HG03575 (cell line): ENCODE measurements around the gene ABCG4.
"Not testable (repeated sequence)": the region's sequence is repeated elsewhere in the genome, so short reads cannot be mapped to it uniquely, and the experiment has no call there.

Source experiments
- ATAC-seq: cut with Tn5 transposase; IDR thresholded peaks from one replicate; pipeline ENCODE4 v1.9.1; 2021; ENCODE audit not compliant: unreplicated experiment, insufficient number of reproducible peaks, low FRiP score; ENCODE audit errors: extremely low read depth

The ABCG4 gene

DNA sequence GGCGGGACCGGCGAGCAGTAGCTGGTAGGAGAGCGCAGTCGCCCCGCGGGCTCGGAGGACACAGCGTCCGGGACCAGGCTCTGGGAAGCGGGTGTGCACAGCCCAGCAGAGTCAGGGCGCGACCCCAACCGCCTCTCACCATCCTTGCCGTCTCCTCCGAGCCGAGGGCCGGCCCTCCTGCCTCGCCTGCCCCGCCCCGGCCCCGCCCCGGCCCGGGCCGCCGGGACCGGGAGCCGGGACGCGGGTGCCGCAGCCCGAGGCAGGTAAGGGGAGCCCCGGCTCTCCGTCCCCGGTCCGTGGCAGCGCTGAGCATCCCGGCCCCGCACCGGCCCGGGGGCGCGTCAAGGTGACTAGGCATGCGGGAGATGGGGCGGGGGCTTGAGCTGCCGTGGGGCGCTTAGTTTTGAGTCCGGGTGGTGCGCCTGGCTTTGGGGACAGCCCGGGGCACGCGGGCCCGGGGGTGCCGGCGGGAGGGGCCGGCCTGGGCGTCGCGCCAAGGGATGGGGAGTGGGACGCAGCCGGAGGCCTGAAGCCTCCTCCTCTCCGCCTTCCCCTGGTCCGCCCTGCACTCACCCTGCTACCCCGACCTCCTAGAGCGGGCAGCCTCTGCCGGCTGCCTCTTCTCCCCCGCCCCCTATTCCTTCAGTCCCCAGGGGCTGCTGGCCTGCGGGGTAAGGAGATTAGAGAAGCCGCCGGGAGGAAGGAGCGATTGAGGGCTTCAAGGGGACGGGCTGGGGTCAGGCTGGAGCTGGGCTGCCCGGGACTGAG is at the start of gene ABCG4:
TSS of gene ABCG4 (plus strand) at position 35 of the 768 bp plus-strand sequence. CDS start 914 bp downstream, outside the sequence.
- ATAC-seq = no peak

DNA sequence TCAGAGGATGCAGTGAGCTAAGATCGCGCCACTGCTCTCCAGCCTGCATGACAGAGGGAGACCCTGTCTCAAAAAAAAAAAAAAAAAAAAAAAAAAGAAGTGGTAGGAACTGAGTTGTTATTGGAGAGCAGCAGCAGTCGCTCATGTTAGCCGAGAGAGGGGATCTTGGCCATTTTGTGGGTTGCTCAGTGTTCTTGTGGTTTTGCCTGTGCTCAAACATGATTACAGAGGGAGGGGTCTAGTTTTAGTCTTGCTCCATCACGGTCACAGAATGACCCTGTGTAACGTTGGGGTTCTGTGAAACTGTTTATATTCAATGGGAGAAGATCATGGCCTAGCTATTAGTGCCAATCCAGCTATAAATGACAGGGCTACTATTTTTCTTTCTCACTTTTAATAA is 49.1 kb upstream of the ABCG4 start:
- no peak for ATAC-seq

DNA sequence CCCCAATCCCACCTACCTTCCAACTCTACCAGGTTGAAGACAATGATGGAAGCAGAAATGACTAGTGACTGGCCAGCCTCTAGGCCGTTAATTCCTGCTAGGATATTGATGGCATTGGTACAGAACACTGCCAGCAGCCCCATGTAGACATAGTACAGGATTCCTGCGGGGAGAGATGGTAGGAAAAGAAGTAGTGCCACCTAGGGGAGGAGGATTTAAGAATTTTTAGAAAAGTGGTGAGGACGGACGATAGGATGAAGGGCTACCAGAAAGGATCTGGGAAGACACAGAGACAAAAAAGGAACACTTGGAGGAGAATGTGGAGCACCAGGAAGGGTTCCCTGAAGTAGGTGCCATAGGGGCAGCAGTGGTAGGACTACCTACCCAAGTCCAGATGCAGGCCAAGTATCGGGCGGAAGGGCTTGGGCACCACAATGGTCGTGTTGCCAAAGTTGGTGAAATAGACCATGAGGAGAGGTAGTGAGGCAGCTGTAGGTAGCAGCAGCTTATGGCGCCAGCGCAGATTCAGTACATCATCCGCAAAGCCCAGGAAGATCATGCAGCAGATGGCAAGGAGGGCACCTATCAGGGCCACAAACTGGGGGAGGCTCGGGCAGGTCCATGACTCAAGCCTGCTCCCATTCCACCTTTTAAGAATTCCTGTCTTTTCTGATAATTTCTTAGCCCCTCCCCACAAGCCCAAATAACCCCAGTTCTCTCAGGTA is 48.4 kb upstream of the ABCG4 start:
- ATAC-seq = no peak

DNA sequence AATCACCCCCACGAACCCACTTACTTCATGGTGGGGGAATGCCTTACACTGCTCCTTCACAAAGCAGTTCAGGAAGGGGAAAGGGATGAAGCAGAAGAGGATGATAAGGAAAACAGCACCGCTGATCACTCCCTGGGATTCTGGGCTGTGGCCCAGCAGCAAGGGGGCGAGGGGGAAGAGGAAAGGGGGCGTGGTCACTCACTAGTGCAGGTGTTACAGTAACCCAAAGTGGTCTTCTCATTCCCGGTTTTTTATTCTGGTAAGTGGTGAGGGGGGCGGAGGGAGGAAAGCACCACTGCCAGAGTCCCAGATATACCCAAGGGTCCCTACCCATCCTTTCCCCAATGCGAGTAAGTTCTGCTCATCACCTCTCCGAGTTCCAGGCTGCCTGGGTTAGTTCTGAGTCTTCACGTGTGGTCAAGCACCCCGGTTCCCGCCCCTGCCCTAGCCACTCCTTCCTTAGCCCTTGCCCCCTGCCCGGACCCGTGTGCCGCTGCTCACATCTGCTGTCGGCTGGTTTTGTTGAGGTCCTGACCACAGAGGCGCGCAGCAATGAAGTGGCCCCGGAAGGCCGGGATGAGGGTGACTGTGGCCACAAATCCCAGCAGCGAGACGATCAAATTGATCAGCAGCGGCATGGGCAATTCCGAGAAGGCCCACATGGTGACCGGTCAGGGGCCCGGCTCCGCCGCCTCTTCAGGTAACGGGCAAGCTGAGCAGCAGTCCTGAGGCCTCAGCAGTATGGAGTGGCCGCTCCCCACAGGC is 47.7 kb upstream of the ABCG4 start:
- no peak for ATAC-seq

DNA sequence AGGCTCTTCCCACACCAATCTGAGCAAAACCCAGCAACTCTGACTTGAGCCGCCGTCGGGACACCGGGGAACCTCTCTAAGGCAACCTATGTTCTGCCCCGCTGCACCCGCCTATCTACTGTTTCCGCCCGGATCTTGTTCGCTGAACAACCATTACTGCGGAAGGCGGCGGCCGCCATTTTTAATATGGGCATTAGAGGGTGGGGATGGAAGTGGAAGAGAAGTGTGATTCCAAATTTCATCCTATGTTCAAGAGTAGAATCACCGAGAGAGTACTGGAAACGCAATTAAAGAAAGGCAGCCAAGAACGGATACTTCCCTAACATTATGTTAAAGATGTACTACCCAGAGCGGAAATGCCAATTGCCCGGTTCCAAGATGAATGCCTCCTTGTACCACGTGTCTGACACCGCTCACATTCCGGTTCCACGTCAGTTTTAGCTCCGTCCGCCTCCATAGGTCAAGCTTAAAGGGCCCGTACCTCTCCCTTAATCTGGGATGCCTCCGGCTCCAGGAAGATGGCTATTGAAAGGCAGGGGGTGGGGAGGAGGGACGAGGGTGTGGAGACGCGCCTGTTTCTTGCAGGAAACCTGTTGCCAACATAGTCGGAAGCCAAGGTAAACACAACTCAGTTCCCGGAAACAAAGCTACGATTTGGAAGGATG is 47.0 kb upstream of the ABCG4 start, which contains the start of gene DPAGT1:
TSS of gene DPAGT1 (minus strand) at position 95 of the 665 bp plus-strand sequence. CDS start 198 bp downstream, outside the sequence.
- no peak for ATAC-seq

DNA sequence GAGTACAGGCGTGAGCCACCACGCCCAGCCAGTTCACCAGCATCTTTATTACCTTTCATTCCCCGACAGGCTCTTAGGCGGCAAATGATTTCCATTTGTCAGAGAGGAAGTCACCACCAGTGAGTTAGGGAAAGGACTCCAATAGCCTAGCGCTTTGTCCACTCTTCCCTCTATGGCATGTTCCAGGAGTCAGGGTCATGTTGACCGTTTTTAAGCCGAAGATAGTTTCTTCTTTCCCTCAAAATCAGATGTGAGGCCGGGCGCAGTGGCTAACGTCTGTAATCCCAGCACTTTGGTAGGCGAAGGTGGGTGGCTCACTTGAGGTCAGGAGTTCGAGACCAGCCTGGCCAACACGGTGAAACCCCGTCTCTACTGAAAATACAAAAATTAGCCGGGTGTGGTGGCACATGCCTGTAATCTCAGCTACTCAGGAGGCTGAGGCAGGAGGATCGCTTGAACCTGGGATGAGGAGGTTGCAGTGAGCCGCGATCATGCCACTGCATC is 45.6 kb upstream of the ABCG4 start:
- not testable (repeated sequence) for ATAC-seq

DNA sequence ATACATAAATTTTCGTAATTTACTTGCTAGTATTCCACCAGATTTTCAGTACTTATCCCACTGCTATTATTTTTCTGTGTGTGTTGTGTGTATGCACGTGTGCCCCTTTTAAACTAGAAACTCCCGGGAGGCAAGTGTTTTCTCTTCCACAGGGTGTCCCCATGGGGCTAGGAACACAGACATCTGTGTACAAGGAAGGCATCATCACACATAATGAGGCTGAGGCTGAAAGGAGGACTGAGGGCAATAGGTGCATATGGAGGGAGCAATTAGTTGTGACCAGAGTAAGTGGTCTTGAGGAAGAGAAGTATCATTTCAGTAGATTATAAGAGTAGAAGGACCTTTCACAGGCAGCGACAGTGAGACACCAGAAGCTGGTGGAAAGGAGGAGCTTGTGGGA is 45.1 kb upstream of the ABCG4 start:
- no peak for ATAC-seq

DNA sequence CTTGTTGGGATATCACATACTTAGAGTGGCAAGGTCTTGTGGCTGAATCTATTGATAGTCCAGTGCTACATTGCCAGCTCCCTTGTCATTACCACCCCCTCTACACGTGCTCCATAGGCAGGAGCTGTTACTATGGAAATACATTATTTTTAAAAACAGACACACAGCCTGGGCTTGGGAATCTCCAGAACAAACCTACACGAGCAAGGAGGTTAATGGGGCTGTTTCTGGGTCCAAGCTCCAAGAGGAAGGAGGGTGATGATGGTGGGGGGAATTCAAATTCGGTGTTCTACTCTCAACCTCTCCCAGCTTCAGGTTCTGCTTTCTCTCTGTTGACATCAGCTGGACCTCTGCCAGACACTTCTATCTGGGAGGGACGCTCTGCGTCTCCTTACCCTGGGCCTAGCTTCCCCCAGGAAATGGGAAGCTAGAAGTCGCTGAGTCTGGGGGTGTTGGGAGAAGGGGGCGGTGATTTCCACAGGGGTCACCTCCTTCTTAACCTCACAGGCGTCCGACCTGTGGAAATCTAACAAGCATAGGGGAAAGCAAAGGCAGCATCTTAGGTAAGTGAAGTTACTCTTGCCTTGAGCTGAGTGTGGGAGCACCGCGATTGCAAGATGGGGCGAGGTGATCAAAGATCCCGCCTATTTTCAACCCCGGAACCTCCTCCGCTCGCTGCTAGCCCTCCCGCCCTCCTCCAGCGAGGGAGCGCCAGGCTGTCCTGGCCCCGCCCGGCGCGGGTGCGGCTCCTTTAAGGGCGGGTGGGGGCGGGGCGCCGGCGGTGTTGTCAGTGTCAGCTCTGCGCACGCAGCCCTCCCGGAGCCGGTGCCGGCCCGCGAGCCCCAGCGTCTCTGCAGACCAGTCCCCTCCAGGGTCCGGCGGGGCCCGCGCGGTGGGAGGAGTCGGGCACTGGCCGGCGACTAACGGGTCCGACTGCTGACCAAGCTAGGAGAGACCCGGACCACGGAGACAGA is 42.0 kb upstream of the ABCG4 start, which contains the start of gene C2CD2L:
TSS of gene C2CD2L (plus strand) at position 781 of the 974 bp plus-strand sequence. CDS start 398 bp downstream, outside the sequence.
- no peak for ATAC-seq

DNA sequence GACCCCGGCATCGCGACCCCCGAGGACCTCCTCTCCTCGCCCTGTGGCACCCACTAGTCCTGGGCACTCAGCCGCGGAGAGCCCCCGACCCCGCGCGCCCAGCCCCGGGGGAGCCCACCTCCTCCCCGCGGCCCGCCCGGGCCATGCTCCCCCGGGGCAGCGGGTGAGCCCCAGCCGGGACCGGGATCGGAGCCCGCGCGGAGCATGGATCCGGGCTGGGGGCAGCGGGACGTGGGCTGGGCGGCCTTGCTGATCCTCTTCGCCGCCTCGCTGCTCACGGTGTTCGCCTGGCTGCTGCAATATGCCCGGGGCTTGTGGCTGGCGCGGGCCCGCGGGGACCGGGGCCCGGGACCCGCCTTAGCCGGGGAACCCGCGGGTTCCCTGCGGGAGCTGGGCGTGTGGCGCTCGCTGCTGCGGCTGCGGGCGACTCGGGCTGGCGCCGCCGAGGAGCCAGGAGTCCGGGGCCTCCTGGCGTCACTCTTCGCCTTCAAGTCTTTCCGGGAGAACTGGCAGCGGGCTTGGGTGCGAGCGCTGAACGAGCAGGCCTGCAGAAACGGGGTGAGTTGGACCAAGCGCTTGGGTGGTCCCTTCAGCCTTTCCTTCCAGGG is 41.2 kb upstream of the ABCG4 start:
- ATAC-seq = no peak

DNA sequence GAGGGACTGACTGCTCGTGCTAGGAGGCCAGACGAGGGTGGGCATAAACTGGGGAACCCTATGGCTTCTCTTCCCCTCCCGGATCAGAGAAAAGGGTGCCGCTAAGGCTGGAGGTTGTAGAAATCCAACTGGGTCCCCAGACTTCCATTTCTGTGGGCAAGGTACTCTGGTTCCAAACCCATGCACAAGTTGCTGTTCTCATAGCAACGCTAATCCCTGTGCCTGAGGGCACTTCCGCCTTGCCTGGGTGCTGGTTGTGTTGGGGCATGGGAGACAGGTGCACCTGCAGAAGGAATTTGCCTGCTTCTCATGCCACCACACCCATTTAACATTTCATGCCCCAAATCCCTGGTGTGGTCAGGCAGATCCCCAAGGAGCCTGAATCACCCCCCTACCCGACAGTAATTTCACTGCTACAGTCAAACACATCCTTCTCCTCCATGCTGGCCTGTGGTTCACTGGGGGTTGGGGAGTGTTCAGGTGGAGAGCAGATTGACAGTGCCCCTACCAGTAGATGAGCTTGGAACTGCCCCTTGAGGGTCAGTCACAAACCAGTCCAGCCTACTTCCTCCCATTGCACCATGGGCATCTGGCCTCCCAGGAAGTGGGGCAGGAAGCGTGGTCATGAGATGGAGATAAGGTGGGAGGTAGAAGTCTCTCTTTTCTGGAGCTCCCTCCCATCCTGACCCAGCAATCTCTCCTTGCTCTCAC is 40.6 kb upstream of the ABCG4 start:
- ATAC-seq = no peak

DNA sequence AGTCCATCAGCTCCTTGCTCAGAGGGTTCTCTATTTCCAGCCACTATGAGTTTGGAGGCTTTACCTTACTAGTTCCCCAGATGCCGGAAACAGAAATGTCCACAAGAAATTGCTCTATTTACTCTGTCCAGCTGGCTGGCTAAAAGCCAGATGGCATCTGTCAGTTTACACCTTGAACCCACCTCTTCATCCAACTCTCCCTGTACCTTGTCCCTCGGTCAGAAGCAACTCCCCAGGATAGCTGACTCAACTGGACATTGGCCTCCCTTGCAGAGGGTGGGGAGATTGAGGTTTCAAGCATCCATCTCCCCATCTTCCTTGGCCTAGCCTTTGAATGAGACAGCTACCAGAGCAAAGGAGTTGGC is 40.0 kb upstream of the ABCG4 start:
- no peak for ATAC-seq

DNA sequence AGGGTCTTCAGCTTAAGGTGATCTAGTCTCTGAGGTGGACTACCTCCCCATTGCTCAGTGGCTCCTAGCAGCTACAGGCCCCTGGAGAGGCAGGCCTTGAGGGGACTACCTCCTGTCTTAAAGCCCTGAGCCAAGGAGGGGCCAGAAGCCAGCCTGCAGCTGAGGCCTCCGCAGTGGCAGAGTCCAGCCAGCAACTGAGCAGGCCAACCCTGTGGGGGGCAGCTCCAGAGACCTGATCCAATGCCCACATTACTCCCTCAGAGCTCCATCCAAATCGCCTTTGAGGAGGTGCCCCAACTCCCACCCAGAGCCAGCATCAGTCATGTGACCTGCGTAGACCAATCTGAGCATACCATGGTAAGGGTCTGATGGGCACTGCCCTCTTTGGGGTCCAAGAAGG is 39.0 kb upstream of the ABCG4 start:
- no peak for ATAC-seq

DNA sequence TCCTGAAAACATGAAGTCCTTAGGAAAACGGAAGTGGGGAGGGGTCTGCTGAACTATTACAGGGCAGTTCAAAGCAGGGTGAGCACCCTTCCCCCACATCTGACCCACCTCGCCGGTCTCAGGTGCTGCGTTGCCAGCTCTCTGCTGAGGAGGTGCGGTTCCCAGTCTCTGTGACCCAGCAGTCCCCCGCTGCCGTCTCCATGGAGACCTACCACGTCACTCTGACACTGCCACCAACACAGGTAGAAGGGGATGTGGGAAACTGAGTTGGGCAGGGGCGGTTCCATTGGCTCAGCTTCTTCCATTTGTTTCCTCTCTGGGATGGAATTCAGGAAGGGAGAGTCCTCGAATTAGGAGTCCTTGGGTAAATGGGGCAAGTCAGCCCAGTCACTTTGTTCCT is 38.4 kb upstream of the ABCG4 start:
- ATAC-seq = no peak

DNA sequence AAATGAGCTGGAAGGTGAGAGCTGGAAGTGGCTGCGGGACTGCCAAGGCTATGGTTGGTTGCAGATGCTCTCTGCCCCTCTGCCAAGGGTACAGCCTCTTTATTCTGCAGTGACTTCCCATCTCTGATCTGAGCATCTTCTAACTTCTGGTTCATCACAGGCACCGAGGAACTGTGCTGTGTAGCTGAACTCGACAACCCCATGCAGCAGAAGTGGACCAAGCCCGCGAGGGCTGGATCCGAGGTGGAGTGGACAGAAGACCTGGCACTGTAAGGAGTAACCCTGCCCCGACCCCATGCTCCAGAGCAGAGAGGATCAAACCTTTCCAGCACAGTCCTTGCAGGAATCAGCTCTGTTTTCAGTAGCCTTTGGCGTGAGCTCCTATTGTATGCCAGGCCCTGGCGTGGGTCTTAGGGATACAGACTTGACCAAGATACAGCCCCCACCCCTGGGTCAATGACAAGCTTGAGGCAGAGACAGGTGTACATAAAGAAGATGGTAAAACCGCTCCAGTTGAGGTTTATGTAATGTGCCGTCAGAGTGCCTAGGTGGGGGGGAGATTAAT is 37.4 kb upstream of the ABCG4 start:
- ATAC-seq = no peak

DNA sequence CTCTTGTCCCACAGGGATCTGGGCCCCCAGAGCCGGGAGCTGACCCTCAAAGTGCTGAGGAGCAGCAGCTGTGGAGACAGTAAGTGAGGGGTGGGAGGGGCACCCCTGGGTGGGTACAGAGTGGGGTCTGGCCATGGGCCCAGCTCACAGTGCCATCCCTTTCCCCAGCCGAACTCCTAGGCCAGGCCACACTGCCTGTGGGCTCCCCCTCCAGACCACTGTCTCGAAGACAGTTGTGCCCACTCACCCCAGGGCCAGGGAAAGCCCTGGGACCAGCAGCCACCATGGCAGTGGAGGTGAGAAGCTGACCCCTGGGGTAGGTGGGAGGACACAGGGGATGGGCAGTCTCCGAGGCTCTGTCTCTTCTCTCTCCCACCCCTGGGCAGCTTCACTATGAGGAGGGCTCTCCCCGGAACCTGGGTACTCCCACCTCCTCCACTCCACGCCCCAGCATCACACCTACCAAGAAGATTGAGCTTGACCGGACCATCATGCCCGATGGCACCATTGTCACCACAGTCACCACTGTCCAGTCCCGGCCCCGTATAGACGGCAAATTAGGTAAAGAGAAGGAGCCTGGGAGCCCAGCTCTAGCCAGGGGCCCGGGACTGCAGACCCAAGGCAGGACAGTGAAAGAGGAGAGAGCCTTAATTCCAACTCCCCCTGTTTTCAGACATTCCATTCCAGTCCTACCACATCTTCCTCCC is 36.4 kb upstream of the ABCG4 start:
- no peak for ATAC-seq

DNA sequence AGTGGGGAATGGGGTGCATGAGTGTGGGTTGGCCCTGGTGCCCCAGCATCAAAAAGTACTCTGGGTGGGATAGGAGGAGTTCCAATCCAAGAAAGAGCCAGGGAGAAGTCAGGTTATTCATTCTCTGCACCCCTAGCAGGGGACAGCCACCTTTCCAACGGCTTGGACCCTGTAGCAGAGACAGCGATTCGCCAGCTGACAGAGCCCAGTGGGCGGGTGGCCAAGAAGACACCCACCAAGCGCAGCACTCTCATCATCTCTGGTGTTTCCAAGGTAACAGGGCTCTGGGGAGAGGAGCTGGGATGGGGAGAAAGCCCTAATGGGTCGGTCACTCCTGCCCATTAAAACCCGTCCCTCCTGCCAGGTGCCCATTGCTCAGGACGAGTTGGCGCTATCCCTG is 35.1 kb upstream of the ABCG4 start:
- ATAC-seq = no peak
